AG20443 (cell line): ENCODE data around the gene ARHGAP33.
A peak's percentile ranks its signal among the peaks of the same experiment; 100 is the strongest.
"Not testable (repeated sequence)": the region's sequence is repeated elsewhere in the genome, so short reads cannot be mapped to it uniquely, and the experiment has no call there.

Experiments
- DNase-seq: peaks from one replicate; pipeline ENCODE4 v3.0.0; 2012; ENCODE audit warnings: low spot score, mixed read lengths

ARHGAP33 gene

DNA sequence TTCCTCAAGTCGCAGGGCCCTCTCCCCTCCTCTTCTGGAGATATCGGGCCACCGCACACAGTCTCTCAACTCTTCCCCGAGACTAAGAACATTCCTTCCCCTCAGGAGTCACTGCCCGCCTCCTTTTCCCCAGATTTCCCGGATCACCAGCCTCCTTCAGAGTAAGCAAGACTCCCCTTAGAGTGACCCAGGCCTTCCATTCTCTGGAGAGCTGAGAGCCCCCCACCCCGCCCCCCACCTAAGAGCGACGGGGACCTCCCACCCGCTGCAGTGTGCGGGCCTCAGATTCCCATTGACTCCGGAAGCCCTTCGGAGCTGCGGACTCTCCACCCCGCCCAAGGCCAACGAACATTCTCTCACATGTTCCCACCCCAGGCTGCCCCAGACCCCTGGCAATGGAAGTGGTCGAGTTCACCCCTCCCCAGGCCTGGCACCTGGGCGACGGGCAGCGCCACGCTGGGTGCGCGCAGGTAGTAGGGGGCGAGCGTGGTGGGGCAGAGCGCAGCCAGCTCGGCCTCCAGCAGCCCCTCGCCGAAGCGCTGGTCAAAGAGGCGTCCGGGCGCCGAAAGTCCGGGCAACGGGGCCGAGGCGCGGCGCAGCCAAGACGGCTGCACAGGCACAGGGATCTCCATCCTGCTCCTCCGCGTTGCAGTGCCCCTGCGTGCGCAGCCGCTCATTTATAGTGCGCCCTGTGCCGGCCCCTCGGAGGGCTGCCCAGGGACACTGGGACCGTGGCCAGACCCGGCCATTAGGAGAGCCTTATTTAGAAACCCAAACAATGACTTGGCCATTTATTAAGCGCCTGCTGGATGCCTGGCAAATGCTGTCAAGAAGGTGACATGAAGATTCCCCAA, 18.8 kb upstream of the ARHGAP33 start, which contains the start of gene HSPB6:
Gene HSPB6 (minus strand): TSS at position 653 of the 854 bp plus-strand sequence. CDS start 21 bp downstream, at position 632.
- peak; percentile 35 for DNase-seq

DNA sequence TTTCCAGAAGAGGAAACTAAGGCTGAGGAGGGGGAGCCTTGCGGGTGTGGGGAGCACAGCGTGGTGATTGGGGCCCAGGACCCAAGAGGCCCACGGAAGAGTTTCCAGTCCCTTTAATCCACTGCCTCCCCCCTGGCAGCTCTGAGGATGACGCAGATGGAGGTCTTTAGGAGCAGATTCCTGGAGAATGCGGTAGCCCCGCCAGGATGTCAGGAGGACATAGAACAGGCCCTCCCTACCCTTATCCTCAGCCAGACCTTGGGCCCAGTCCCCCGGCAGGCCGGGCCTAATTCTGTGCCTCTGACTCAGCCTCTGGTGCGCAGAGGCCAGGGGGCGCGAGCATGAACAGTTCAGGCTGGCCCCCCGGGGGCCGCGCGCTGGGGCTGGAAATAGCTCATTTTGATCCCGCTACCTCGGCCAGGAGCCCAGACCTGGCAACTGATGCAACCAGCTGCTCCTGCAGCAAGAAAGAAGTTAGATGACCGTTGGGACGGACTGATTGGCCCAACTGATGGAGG, 18.1 kb upstream of the ARHGAP33 start:
- peak; percentile 67 for DNase-seq

DNA sequence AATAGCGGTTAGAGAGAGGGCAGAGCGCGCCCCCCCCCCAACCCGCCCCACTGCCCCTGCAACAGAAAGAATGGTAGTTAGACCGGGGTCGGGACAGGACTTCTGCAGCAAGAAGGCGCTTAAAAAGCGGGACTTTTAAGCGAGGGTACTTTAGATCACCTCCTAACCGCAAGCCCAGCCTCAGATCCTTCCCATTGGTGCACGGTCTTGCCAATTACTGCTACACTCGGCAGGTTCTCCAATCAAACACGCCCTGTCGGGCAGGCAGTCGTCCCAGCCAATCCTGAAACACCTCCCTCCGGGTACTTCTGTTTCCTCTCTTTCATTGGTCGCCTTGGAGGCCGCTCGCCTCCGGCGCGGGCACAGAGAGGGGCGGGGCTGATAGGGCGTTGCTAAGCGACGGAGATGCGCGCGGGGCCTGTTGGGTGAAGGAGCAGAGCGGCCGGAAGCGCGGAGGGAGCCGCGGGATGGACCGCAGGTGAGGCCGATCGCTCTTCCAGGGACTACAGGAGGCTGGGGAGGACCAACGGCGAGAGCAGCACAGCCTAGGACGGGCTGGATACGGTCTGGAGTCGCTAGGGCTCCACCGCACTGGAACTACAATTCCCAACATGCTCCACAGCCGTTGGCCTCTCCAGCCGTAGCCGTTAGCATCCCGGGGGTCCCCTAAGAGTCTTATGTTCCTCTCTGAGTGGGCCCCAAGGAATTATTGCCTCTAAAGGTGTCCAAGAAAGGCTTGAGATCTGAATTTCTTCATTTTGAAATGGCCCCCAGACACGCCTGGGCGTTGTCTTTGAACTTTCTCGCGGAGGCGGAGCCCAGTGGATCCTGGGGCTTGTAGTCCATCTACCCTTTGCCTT, 17.4 kb upstream of the ARHGAP33 start, which contains the start of gene PROSER3:
Gene PROSER3 (plus strand): TSS at position 428 of the 860 bp plus-strand sequence. CDS start 40 bp downstream, at position 468.
- DNase-seq = peak; percentile 97

DNA sequence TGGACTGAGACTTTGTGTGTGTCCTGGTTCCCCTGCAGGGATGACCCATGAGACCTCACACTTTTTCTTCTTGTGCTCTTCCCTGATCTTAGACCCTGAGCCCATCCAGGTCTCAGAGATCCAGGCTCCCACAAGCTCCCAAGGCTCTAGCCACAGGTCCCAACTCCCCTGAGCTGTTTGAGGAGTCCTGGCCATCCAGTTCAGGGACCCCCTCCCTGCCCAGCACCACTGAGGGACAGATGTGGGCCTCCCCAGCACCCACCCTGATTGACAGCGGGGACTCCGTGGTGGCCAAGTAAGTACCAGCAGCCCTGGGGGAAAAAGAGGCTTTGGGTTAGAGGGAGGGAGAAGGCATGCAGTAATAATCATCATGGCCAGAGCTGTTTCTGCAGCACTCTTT, 15.7 kb upstream of the ARHGAP33 start:
- DNase-seq = peak; percentile 2

DNA sequence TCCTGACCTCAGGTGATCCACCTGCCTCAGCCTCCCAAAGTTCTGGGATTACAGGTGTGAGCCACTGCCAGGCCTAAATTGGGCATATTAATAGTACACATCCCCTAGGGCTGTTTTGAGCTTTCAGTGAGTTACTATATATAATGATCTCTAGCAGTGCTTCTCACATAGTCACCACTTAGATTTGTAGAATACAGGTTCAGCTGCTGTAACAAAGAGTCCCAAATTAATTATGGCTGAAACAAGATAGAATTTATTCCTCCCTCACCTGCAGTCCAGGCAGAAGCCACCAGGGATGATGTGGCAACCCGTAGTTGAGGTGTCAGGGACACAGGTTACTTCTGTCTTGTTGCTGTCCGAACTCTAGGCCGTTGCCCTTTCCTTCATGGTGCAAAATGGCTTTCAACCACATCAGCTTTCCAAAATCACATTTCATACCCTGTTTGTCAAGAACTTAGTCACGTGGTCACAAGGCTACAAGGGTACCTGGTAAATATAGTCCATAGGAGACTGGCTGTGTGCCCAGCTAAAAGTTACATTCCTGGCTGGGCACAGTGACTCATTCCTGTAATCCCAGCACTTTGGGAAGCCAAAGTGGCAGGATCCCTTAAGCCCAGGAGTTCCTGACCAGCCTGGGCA, 14.5 kb upstream of the ARHGAP33 start:
- no peak for DNase-seq

DNA sequence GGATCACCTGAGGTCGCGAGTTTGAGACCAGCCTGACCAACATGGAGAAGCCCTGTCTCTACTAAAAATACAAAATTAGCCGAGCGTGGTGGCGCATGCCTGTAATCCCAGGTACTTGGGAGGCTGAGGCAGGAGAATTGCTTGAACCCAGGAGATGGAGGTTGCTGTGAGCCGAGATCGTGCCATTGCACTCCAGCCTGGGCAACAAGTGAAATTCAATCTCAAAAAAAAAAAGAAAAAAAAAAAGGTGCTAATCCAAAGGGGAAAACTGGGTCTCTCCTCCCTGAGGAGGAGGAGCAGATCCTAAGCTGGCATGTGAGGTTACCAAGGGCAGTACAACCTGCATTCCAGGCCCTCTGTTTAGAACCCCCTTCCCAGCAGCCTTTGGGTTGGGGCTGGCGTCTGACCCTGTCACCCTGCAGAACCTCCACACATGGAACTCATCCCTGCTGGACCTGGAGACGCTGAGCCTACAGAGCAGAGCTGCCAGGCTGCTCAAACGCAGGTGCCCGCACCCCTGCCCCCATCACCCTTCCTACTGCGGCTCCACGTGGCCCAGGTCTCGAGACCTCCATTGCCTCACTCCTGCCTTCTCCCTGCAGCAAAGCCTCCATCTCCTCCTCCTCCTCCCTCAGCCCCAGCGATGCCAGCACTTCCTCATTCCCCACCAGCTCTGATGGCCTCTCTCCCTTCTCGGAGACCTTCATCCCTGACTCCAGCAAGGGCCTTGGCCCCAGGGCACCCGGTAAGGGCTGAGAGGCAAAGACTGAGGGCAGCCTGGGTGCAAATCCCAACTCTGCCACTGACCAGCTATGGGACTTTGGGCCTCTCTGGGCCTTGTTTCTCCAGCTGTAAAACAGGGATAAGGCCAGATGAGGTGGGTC, 10.7 kb upstream of the ARHGAP33 start:
- no peak for DNase-seq

DNA sequence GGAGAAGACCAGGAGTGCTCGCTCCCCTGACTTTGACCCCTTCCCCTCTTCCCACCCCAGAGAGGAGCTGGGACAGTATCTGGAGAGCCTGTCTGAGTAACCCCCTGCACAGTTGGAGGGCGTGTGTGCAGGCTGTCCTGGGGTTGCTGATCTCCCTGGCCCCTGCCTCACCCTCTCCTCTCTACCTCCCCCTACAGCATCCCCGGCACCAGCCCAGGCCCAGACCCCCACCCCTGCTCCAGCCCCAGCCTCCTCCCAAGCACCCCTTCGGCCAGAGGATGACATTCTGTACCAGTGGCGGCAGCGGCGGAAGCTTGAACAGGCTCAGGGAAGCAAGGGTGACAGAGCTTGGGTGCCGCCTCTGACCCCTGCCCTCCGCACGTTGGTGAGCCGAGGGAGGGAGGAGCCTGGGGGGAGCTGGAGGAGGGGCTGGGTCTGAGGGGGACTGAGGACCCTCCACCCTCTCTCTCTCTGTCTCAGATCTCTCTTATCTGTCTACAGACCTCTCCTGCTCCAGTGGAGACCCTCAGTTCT, 8.7 kb upstream of the ARHGAP33 start:
- no peak for DNase-seq

DNA sequence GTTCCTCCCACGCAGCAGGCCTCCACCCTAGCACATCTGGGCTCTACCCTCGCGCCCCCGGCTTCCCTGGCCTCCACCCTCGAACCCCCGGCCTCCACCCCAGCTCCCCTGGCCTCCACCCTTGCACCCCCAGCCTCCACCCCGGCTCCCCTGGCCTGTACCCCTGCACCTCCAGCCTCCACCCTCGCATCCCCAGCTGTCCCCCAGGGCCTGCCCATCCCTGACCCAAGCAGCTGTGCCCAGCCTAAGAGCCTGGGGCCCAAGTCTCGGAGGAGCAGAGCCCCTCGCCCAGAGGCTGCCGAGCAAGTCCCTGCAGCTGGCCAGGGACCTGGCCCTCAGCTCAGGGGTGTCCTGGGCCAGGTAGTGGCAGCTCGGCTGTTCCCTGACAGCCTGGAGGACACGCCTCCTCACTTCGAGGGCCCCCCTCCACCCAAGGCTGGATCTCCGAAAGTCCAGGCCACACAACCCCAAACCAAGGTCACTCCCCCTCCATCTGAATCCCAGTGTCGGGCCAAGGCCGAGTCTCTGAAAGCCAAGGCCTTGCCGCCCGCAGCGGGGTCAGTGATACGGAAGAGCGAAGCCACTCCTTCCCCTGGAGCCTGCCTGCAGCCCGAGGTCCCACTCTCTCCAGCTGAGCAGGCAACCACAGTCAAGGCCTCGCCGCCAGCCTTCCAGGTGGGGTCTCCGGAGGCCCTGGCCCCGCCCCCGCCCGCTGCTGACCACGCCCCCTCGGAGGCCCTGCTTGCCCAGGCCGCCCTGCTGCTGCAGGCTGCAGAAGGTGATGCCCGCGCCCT, 7.9 kb upstream of the ARHGAP33 start:
- peak; percentile 7 for DNase-seq

DNA sequence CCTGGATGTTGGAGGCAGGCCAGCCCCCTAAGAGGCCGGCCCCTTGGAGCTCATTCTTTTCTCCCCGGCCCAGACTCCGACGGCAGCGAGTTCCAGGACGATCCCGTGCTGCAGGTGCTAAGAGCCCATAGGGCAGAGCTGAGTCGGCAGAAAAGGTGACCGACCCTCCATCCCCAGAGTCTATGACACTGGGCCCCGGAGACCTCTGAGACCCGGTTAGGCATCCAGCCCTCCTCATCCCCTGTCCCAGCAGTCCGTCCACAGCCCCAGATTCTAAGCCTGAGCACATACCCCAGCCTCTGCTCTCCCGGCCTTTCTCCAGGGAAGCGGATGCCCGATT, 7.3 kb upstream of the ARHGAP33 start:
- DNase-seq = peak; percentile 4

DNA sequence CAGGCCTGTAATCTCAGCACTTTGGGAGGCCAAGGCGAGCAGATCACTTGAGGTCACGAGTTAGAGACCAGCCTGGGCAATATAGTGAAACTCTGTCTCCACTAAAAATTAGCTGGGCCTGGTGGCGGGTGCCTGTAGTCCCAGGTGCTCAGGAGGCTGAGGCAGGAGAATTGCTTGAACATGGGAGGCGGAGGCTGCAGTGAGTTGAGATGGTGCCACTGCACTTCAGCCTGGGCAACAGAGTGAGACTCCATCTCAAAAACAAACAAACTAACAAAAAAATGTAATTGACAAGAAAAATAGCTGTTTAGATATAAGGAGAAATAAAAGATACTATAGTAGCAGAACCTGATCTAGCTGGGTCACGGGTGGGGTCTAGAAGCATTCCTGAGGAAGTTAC, 3.0 kb upstream of the ARHGAP33 start:
- DNase-seq = not testable (repeated sequence)

DNA sequence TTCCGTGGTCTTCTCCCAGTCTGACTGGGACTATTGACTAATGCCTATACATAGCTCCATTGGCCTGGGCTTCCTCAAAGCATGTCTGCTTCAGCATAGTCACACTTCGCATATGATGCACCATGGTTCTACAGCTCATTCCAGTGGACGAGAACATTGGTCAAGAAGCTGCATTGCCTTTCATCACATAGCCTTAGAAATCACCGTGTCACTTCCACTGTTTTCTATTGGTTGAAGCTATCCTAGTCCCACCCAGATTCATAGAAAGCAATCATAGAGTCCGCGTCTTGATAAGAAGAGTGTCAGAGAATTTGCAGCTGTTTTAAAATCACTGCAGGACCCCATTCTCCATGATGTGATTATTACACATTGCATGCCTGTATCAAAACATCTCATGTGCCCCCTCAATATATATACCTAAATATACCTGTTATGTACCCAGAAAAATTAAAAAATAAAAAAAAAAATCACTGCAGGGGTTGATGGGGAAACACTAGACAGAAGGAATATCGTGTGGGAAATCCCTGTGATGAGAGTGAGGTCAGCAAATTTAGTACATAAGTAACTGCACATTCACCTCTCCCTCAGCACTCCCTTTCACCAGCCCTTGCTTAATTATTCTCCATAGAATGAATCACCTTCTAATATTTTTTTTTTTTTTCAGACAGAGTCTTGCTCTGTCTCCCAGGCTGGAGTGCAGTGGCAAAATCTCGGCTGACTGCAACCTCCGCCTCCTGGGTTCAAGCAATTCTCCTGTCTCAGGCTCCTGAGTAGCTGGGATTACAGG, 2.2 kb upstream of the ARHGAP33 start:
- DNase-seq = no peak

DNA sequence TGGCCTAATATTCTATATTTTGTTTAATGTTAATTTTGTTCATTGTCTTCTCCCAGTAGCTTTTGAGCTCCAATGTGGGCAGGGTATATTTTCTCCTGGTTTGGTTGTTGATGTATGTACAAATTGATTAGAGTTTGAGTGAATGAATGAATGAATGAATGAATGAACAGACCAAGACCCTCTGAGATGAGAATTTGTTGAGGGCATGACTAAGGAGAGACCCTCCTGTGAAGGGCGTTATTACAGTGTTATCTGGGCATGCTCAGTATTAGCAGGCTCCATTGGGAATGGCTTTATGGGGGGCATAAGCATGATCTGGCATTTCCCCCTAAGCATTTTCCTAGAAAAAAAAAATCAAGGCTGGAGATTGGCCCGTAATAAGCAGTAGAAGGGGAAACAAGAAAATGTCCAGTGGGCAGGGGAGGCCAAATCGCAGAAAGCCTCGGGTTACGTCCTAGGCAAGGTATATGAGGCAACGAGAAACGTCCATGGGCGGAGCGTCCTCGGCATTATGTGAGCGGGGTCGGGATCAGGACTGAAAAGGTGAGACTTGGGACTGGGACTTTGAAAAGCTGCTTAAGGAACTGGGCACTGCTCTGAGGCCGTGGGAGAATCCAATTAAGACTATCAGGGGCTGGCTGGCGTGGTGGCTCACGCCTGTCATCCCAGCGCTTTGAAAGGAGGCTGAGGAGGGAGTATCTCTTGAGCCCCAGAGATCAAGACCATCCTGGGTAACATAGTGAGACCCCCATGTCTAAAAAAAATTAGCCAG, 904 bp upstream of the ARHGAP33 start:
- DNase-seq = no peak

DNA sequence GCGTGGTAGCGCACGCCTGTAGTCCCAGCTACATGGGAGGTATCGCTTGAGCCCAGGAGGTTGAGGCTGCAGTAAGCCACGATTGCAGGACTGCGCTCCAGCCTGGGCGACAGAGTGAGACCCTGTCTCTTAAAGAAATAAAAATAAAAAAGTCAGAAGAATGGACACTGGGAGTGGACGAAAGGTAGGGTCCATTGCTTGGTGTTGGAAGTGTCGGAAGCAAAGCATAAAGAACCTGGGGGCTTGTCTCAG, 392 bp upstream of the ARHGAP33 start:
- no peak for DNase-seq

DNA sequence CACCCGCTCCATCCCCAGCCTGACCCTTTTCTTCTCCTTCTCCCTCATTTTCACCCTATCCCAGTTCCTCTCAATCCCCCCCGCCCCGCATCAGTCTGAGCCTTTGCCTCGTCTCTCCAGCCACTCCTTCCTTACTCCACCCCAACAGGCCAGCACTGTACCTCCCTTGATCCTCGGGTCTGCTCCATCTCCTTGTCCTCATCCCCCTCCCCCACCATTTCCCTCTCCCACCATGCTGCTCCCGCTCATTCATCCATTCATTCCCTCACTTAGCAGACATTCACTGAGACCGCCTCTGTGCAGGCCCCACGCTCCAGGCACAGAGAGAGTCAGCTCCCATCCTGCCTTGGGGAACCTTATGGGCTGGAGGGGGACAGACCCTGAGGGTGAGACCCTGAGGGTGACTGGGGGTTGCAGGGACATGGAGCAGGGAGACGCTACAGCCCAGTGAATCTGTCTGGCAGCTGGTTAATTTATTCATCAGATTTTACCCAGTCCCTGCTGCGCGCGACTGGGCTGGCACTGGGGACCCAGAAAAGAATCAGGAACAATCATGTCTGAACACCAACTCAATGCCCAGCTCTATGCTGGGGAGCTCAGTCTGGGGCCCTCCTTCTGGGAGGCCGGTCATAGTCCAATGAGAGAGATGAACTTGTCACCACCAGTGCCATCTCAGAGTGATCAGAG, 881 bp downstream of the ARHGAP33 start:
- DNase-seq = no peak

DNA sequence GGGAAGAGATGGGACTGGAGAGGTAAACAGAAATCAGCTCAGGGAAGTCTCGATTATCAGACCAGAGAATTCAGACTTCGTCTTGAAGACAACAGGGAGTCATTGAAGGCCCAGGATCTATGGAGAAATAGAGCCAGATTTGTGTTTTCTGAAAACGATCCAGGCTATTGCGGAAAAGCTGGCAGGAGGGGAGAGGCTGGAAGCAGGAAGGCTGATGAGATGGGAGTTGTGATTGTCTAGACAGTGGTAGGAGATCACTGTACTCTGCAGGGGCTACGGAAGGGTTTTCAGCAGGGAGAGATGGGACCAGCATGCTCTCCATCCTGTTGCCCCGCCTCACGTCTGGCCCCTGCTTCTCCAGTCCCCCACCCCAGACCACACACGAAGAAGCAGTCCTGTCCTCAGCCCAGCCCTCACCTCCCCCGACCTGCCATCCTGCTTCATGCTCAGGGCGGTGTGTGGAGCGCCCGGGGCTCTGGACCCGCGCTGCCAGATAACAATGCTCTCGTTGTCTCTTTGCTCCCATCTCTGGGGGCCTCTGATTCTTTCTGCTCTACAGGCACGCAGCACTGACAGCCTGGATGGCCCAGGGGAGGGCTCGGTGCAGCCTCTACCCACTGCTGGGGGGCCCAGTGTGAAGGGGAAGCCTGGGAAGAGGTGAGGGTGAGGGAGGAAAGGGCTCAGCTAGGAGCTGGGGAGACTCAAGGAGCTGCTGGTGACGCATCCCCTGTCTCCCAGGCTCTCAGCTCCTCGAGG, 1.9 kb downstream of the ARHGAP33 start:
- no peak for DNase-seq

DNA sequence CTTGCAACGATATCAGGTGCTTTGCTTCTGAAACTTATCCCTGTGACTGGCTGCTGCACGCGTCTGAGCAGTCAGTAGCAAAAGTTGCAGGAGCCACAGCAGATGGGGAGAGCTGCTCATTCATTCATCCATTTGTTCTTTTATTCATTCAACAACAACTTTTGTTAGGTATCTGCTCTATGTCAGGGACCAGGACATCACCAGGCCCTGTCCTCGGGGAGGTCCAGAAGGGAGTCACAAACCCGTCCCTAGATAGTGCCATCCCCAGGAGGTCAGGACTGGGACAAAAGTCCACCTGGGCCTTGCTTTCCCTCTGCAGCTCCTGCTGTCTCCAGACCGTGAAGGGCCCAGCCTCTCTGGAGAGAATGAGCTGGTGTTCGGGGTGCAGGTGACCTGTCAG, 2.6 kb downstream of the ARHGAP33 start:
- DNase-seq = no peak

DNA sequence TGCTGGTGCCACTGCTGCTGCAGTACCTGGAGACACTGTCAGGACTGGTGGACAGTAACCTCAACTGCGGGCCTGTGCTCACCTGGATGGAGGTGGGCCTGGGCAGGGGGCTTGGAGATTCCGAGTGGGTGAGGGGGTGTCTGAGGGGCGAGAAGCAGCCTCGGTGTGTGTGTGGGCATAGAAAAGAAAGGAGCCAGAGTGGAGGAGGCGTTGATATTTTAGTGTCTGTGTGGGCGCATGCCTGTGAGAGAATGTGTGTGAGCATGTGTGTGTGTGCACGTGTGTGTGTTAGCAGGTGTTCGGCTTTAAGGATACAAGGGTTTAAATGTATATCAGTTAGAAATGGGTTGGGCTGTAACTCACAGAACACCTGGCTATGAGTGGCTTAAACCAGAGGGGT, 3.7 kb downstream of the ARHGAP33 start:
- DNase-seq = no peak
